ENCODE measurements around the gene MAT2A.

The MAT2A gene

GRCh38 chr2:85579266-85579935, 40.4 kb downstream of the MAT2A start:
- H3K4me1 ChIP-seq (ENCODE audit: control insufficient read depth, insufficient read depth, low read length) = peaks cover 5% of the 10 kb centered on the region
- no peak for DNase-seq (ENCODE audit: low read depth, low spot score)
- H3K36me3 ChIP-seq (ENCODE audit: control insufficient read depth, insufficient read depth, low read length) = no peaks in the 10 kb centered on the region
- H3K27me3 ChIP-seq (ENCODE audit: control insufficient read depth, insufficient read depth, low read length) = peaks cover 5% of the 10 kb centered on the region; the same call in 1 of the 2 replicates
- no peak overlapping the region for H3K4me3 ChIP-seq (ENCODE audit: low read length)
- H3K27ac ChIP-seq (ENCODE audit: low read length) = no peak overlapping the region
- H3K9me3 ChIP-seq (ENCODE audit: control insufficient read depth, insufficient read depth, low read length) = no peaks in the 10 kb centered on the region
- no CpG with 5 or more reads among the region's 6 CpGs for WGBS (ENCODE audit: insufficient coverage, insufficient read length)

GRCh38 chr2:85580206-85580605, 41.2 kb downstream of the MAT2A start:
- WGBS (ENCODE audit: insufficient coverage, insufficient read length) = no CpG with 5 or more reads among the region's 3 CpGs
- peaks cover 5% of the 10 kb centered on the region for H3K4me1 ChIP-seq (ENCODE audit: control insufficient read depth, insufficient read depth, low read length)
- no peak overlapping the region for H3K4me3 ChIP-seq (ENCODE audit: low read length)
- H3K9me3 ChIP-seq (ENCODE audit: control insufficient read depth, insufficient read depth, low read length) = no peaks in the 10 kb centered on the region
- H3K27ac ChIP-seq (ENCODE audit: low read length) = no peak overlapping the region
- no peak for DNase-seq (ENCODE audit: low read depth, low spot score)
- H3K36me3 ChIP-seq (ENCODE audit: control insufficient read depth, insufficient read depth, low read length) = no peaks in the 10 kb centered on the region
- peaks cover 9% of the 10 kb centered on the region; the same call in 1 of the 2 replicates for H3K27me3 ChIP-seq (ENCODE audit: control insufficient read depth, insufficient read depth, low read length)

- no peak overlapping the region for H3K27ac ChIP-seq (ENCODE audit: low read length)
Observed at GRCh38 chr2:85582492-85582891, 43.5 kb downstream of the MAT2A start.

GRCh38 chr2:85583667-85584353, 44.8 kb downstream of the MAT2A start:
- Histone ChIP-seq H3K27me3 (ENCODE audit: control insufficient read depth, insufficient read depth, low read length) (peaks cover 9% of the 10 kb centered on the region; the same call in 1 of the 2 replicates), H3K9me3 (ENCODE audit: control insufficient read depth, insufficient read depth, low read length) (no peaks in the 10 kb centered on the region), H3K36me3 (ENCODE audit: control insufficient read depth, insufficient read depth, low read length) (no peaks in the 10 kb centered on the region; the same call in 1 of the 2 replicates), H3K27ac (ENCODE audit: low read length) (no peak overlapping the region), H3K4me1 (ENCODE audit: control insufficient read depth, insufficient read depth, low read length) (peaks cover 4% of the 10 kb centered on the region), H3K4me3 (ENCODE audit: low read length) (peak overlapping the region; percentile 28; the same call in 1 of the 2 replicates)
- whole genome bisulfite sequencing (ENCODE audit: insufficient coverage, insufficient read length) = no CpG with 5 or more reads among the region's 16 CpGs
- no peak for DNase-seq (ENCODE audit: low read depth, low spot score)

More at GRCh38 chr2:85582492-85582891, 43.5 kb downstream of the MAT2A start:
- H3K4me3 ChIP-seq (ENCODE audit: low read length) = no peak overlapping the region
- WGBS (ENCODE audit: insufficient coverage, insufficient read length) = no CpG with 5 or more reads among the region's 1 CpG
- peaks cover 5% of the 10 kb centered on the region for H3K4me1 ChIP-seq (ENCODE audit: control insufficient read depth, insufficient read depth, low read length)
- no peak for DNase-seq (ENCODE audit: low read depth, low spot score)
- H3K27me3 ChIP-seq (ENCODE audit: control insufficient read depth, insufficient read depth, low read length) = peaks cover 9% of the 10 kb centered on the region; the same call in 1 of the 2 replicates
- H3K9me3 ChIP-seq (ENCODE audit: control insufficient read depth, insufficient read depth, low read length) = no peaks in the 10 kb centered on the region
- H3K36me3 ChIP-seq (ENCODE audit: control insufficient read depth, insufficient read depth, low read length) = no peaks in the 10 kb centered on the region

- Histone ChIP-seq H3K4me3 (ENCODE audit: low read length) (peak within 1 kb of the TSS; percentile 28; the same call in 1 of the 2 replicates), H3K4me1 (ENCODE audit: control insufficient read depth, insufficient read depth, low read length) (no peaks in the 10 kb centered on the region), H3K9me3 (ENCODE audit: control insufficient read depth, insufficient read depth, low read length) (no peaks in the 10 kb centered on the region), H3K27me3 (ENCODE audit: control insufficient read depth, insufficient read depth, low read length) (peaks cover 9% of the 10 kb centered on the region; the same call in 1 of the 2 replicates), H3K36me3 (ENCODE audit: control insufficient read depth, insufficient read depth, low read length) (no peaks in the 10 kb centered on the region; the same call in 1 of the 2 replicates), H3K27ac (ENCODE audit: low read length) (no peak within 1 kb of the TSS)
- no CpG with 5 or more reads among the region's 52 CpGs for WGBS (ENCODE audit: insufficient coverage, insufficient read length)
- no peak for DNase-seq (ENCODE audit: low read depth, low spot score)
Observed at GRCh38 chr2:85584354-85584856, 45.4 kb downstream of the MAT2A start, which contains the start of gene VAMP5. Gene VAMP5 (plus strand): TSS chr2:85584431. CDS start chr2:85584491, 60 bp downstream.

GRCh38 chr2:85584857-85585780, 46.2 kb downstream of the MAT2A start:
- H3K4me3 ChIP-seq (ENCODE audit: low read length) = peak overlapping the region; percentile 28; the same call in 1 of the 2 replicates
- DNase-seq (ENCODE audit: low read depth, low spot score) = no peak
- H3K4me1 ChIP-seq (ENCODE audit: control insufficient read depth, insufficient read depth, low read length) = no peaks in the 10 kb centered on the region
- no peak overlapping the region for H3K27ac ChIP-seq (ENCODE audit: low read length)
- WGBS (ENCODE audit: insufficient coverage, insufficient read length) = no CpG with 5 or more reads among the region's 9 CpGs
- peaks cover 9% of the 10 kb centered on the region; the same call in 1 of the 2 replicates for H3K27me3 ChIP-seq (ENCODE audit: control insufficient read depth, insufficient read depth, low read length)
- no peaks in the 10 kb centered on the region; the same call in 1 of the 2 replicates for H3K36me3 ChIP-seq (ENCODE audit: control insufficient read depth, insufficient read depth, low read length)
- H3K9me3 ChIP-seq (ENCODE audit: control insufficient read depth, insufficient read depth, low read length) = no peaks in the 10 kb centered on the region

- Histone ChIP-seq H3K36me3 (ENCODE audit: control insufficient read depth, insufficient read depth, low read length) (no peaks in the 10 kb centered on the region; the same call in 1 of the 2 replicates), H3K4me1 (ENCODE audit: control insufficient read depth, insufficient read depth, low read length) (no peaks in the 10 kb centered on the region), H3K27ac (ENCODE audit: low read length) (no peak overlapping the region), H3K9me3 (ENCODE audit: control insufficient read depth, insufficient read depth, low read length) (no peaks in the 10 kb centered on the region), H3K27me3 (ENCODE audit: control insufficient read depth, insufficient read depth, low read length) (peaks cover 9% of the 10 kb centered on the region; the same call in 1 of the 2 replicates), H3K4me3 (ENCODE audit: low read length) (no peak overlapping the region)
- no peak for DNase-seq (ENCODE audit: low read depth, low spot score)
- WGBS (ENCODE audit: insufficient coverage, insufficient read length) = no CpG with 5 or more reads among the region's 1 CpG
Observed at GRCh38 chr2:85585781-85586105, 46.8 kb downstream of the MAT2A start.

- no CpG with 5 or more reads among the region's 4 CpGs for WGBS (ENCODE audit: insufficient coverage, insufficient read length)
- H3K4me3 ChIP-seq (ENCODE audit: low read length) = no peak overlapping the region
- peaks cover 9% of the 10 kb centered on the region; the same call in 1 of the 2 replicates for H3K27me3 ChIP-seq (ENCODE audit: control insufficient read depth, insufficient read depth, low read length)
- DNase-seq (ENCODE audit: low read depth, low spot score) = no peak
- H3K4me1 ChIP-seq (ENCODE audit: control insufficient read depth, insufficient read depth, low read length) = no peaks in the 10 kb centered on the region
- no peaks in the 10 kb centered on the region; the same call in 1 of the 2 replicates for H3K36me3 ChIP-seq (ENCODE audit: control insufficient read depth, insufficient read depth, low read length)
- H3K9me3 ChIP-seq (ENCODE audit: control insufficient read depth, insufficient read depth, low read length) = no peaks in the 10 kb centered on the region
- no peak overlapping the region for H3K27ac ChIP-seq (ENCODE audit: low read length)
Observed at GRCh38 chr2:85588236-85588635, 49.3 kb downstream of the MAT2A start.

GRCh38 chr2:85588645-85589044, 49.7 kb downstream of the MAT2A start:
- H3K27ac ChIP-seq (ENCODE audit: low read length) = no peak overlapping the region
- WGBS (ENCODE audit: insufficient coverage, insufficient read length) = no CpG with 5 or more reads among the region's 4 CpGs
- no peaks in the 10 kb centered on the region for H3K9me3 ChIP-seq (ENCODE audit: control insufficient read depth, insufficient read depth, low read length)
- no peak for DNase-seq (ENCODE audit: low read depth, low spot score)
- no peaks in the 10 kb centered on the region; the same call in 1 of the 2 replicates for H3K36me3 ChIP-seq (ENCODE audit: control insufficient read depth, insufficient read depth, low read length)
- H3K4me1 ChIP-seq (ENCODE audit: control insufficient read depth, insufficient read depth, low read length) = no peaks in the 10 kb centered on the region
- H3K4me3 ChIP-seq (ENCODE audit: low read length) = no peak overlapping the region
- H3K27me3 ChIP-seq (ENCODE audit: control insufficient read depth, insufficient read depth, low read length) = peaks cover 8% of the 10 kb centered on the region; the same call in 1 of the 2 replicates

All from iPS DF 6.9 (cell line).